H1 (cell line): ENCODE measurements around the gene GBA2. TPM values are rescaled to one million over a fixed set of nuclear protein-coding genes. Genes with fewer than 3 reads are reported as not detected.

ENCODE experiments used
- CBX8 ChIP-seq: fragments of 300-800, 300-1000 bp; sonication (generic); IDR thresholded peaks from 2 replicates; pipeline ENCODE4 v1.7.1; 2016; ENCODE audit warnings: low read depth, low read length, borderline replicate concordance
- KDM5A ChIP-seq: fragments of 200-600 bp; IDR thresholded peaks from 2 replicates; pipeline ENCODE4 v1.7.1; 2012; ENCODE audit warnings: mild to moderate bottlenecking, low read length, inconsistent platforms, mixed read lengths
- MAFK ChIP-seq: IDR thresholded peaks from 2 replicates; pipeline ENCODE4 v1.6.1; 2012; ENCODE audit warnings: low read depth, mild to moderate bottlenecking, improper control_type of control experiment, low read length
- RNF2 ChIP-seq: fragments of 200-900, 300-1000 bp; sonication (generic); IDR thresholded peaks from 2 replicates; pipeline ENCODE4 v1.7.1; 2016; ENCODE audit warnings: borderline replicate concordance, low read depth, mild to moderate bottlenecking, antibody characterized with exemption, low read length; ENCODE audit not compliant: poor library complexity, severe bottlenecking; ENCODE audit errors: missing control alignments
- TBP ChIP-seq: IDR thresholded peaks from 2 replicates; pipeline ENCODE4 v1.6.1; 2011; ENCODE audit warnings: low read depth, low read length, improper control_type of control experiment
- polyA plus RNA-seq, 7 experiments: library from polyadenylated mRNA; depleted of rRNA in 3 of 7; stranded (reverse) in 5 of 7; unstranded in 2 of 7; fragments of >200 nt in 5 of 7; fragments of 200-250 nt in 2 of 7; gene quantifications; 1 replicate in 5 of 7; 2 replicates in 1 of 7; 4 replicates in 1 of 7; pipeline versions ENCODE4 v1.2.1 to v1.2.3, GENCODE V29; 2011 to 2013; ENCODE audit warnings: missing spikeins in 2 of 7, mixed read lengths in 2 of 7
- total RNA-seq: library from RNA; stranded (reverse); fragmentation: NEBNext Ultra II Directional; extraction: Animal tissue kit (Norgen Biotek cat#: 25700); gene quantifications from 2 replicates; pipeline ENCODE4 v1.2.1, GENCODE V29; 2021

The GBA2 gene
- total and polyA plus RNA-seq, 2 of the 8 experiments (the other 6 are each of a cell fraction or from before 2014, with no cell fraction given) = 64.2 to 71.9 TPM

- TF ChIP-seq RNF2 (no peak), CBX8 (no peak), TBP (no peak), KDM5A (no peak), MAFK (no peak)
These were observed 43.1 kb downstream of the GBA2 start (continued) for GRCh38 chr9:35705836-35706430.
